H9 (cell line): ENCODE results near the gene FBXO34. TPM values are rescaled to one million over a fixed set of nuclear protein-coding genes. Genes with fewer than 3 reads are reported as not detected.

ENCODE experiments used
- DNase-seq: peaks from one replicate; pipeline ENCODE4 v3.0.0-alpha.2; 2017
- H2AFZ ChIP-seq: one replicate; pipeline ENCODE4 v1.6.1; 2013; ENCODE audit warnings: mild to moderate bottlenecking, low read length, control low read depth, moderate library complexity
- H2AK5ac ChIP-seq: 2 replicates; pipeline ENCODE4 v1.6.1; 2013; ENCODE audit warnings: low read length, control low read depth, mixed read lengths; ENCODE audit not compliant: insufficient read length
- H2BK120ac ChIP-seq: one replicate; pipeline ENCODE4 v1.6.1; 2013; ENCODE audit warnings: low read depth, mild to moderate bottlenecking, low read length, control low read depth, inconsistent platforms; ENCODE audit not compliant: poor library complexity, severe bottlenecking
- H2BK12ac ChIP-seq: 2 replicates; pipeline ENCODE4 v1.6.1; 2013; ENCODE audit warnings: low read length, control low read depth, mixed read lengths, low read depth; ENCODE audit not compliant: insufficient read length
- H2BK15ac ChIP-seq: 2 replicates; pipeline ENCODE4 v1.6.1; 2013; ENCODE audit warnings: low read depth, low read length, control low read depth
- H2BK20ac ChIP-seq: one replicate; pipeline ENCODE4 v1.6.1; 2013; ENCODE audit warnings: low read depth, mild to moderate bottlenecking, low read length, control low read depth, inconsistent platforms; ENCODE audit not compliant: poor library complexity, severe bottlenecking
- H2BK5ac ChIP-seq: 2 replicates; pipeline ENCODE4 v1.6.1; 2013; ENCODE audit warnings: low read length, control low read depth, mixed read lengths; ENCODE audit not compliant: insufficient read length
- H3K14ac ChIP-seq: 2 replicates; pipeline ENCODE4 v1.6.1; 2013; ENCODE audit warnings: low read length, control low read depth; ENCODE audit not compliant: insufficient read depth
- H3K18ac ChIP-seq: 2 replicates; pipeline ENCODE4 v1.6.1; 2013; ENCODE audit warnings: low read depth, mild to moderate bottlenecking, mixed read lengths, low read length, control low read depth; ENCODE audit not compliant: insufficient read length
- H3K23ac ChIP-seq: 2 replicates; pipeline ENCODE4 v1.6.1; 2013; ENCODE audit warnings: low read length, control low read depth, mixed read lengths, low read depth; ENCODE audit not compliant: insufficient read length
- H3K23me2 ChIP-seq: 2 replicates; pipeline ENCODE4 v1.6.1; 2013; ENCODE audit warnings: low read depth, mild to moderate bottlenecking, mixed read lengths, low read length, control low read depth; ENCODE audit not compliant: insufficient read length, poor library complexity, severe bottlenecking
- H3K27ac ChIP-seq: 2 replicates; pipeline ENCODE4 v1.5.1; 2013; ENCODE audit warnings: low read length, control low read depth, mixed read lengths, low read depth; ENCODE audit not compliant: insufficient read length
- H3K27me3 ChIP-seq: 2 replicates; pipeline ENCODE4 v1.6.1; 2013; ENCODE audit warnings: low read length, control low read depth, inconsistent platforms; ENCODE audit not compliant: insufficient read depth
- H3K4ac ChIP-seq: 2 replicates; pipeline ENCODE4 v1.6.1; 2013; ENCODE audit warnings: low read depth, mild to moderate bottlenecking, control low read depth, inconsistent platforms, low read length, moderate library complexity
- H3K4me1 ChIP-seq: 2 replicates; pipeline ENCODE4 v1.6.1; 2013; ENCODE audit warnings: low read length, control low read depth, inconsistent platforms; ENCODE audit not compliant: insufficient read depth
- H3K4me2 ChIP-seq: 2 replicates; pipeline ENCODE4 v1.6.1; 2013; ENCODE audit warnings: low read length, control low read depth, mixed read lengths; ENCODE audit not compliant: insufficient read length, insufficient read depth
- H3K56ac ChIP-seq: 2 replicates; pipeline ENCODE4 v1.6.1; 2013; ENCODE audit warnings: low read depth, mild to moderate bottlenecking, mixed read lengths, low read length, control low read depth; ENCODE audit not compliant: insufficient read length
- H3K79me1 ChIP-seq: 2 replicates; pipeline ENCODE4 v1.6.1; 2013; ENCODE audit warnings: low read depth, mild to moderate bottlenecking, moderate library complexity, low read length, control low read depth, inconsistent platforms; ENCODE audit not compliant: insufficient read depth, poor library complexity, severe bottlenecking
- H3K79me2 ChIP-seq: 2 replicates; pipeline ENCODE4 v1.6.1; 2013; ENCODE audit warnings: low read length, control low read depth, inconsistent platforms; ENCODE audit not compliant: insufficient read depth
- H3K9ac ChIP-seq: 2 replicates; pipeline ENCODE4 v1.6.1; 2013; ENCODE audit warnings: low read length, control low read depth, mixed read lengths; ENCODE audit not compliant: insufficient read length; ENCODE audit errors: extremely low read depth
- H3K9me3 ChIP-seq: one replicate; pipeline ENCODE4 v1.6.1; 2013; ENCODE audit warnings: low read depth, low read length, inconsistent platforms; ENCODE audit not compliant: control insufficient read depth
- H3T11ph ChIP-seq: one replicate; pipeline ENCODE4 v1.6.1; 2013; ENCODE audit warnings: mild to moderate bottlenecking, low read length, control low read depth, inconsistent platforms
- H4K20me1 ChIP-seq: one replicate; pipeline ENCODE4 v1.6.1; 2013; ENCODE audit not compliant: control insufficient read depth, insufficient read length, insufficient read depth
- H4K5ac ChIP-seq: 2 replicates; pipeline ENCODE4 v1.6.1; 2013; ENCODE audit warnings: low read depth, mild to moderate bottlenecking, mixed read lengths, low read length, control low read depth; ENCODE audit not compliant: insufficient read length
- H4K8ac ChIP-seq: replicated peaks from 2 replicates; pipeline ENCODE4 v1.6.1; 2013; ENCODE audit warnings: low read length, control low read depth, mixed read lengths, low read depth; ENCODE audit not compliant: insufficient read length
- H4K91ac ChIP-seq: 2 replicates; pipeline ENCODE4 v1.6.1; 2013; ENCODE audit warnings: low read depth, mild to moderate bottlenecking, moderate library complexity, mixed read lengths, low read length, control low read depth; ENCODE audit not compliant: insufficient read length
- H3K27ac Mint-ChIP-seq, 3 experiments: 2 replicates in 2 of 3; 3 replicates in 1 of 3; pipeline ENCODE4 v1.8.0; 2020 to 2021; ENCODE audit warnings: mixed read lengths in 3 of 3, mild to moderate bottlenecking in 1 of 3, moderate library complexity in 1 of 3
- H3K27me3 Mint-ChIP-seq: 2 replicates; pipeline ENCODE4 v1.8.0; 2021; ENCODE audit warnings: low read depth, mild to moderate bottlenecking, moderate library complexity, mixed read lengths
- H3K36me3 Mint-ChIP-seq, 3 experiments: 2 replicates in 2 of 3; 3 replicates in 1 of 3; pipeline ENCODE4 v1.8.0; 2020 to 2021; ENCODE audit warnings: low read depth in 3 of 3, mixed read lengths in 3 of 3; ENCODE audit not compliant: insufficient read depth in 1 of 3
- H3K4me1 Mint-ChIP-seq, 2 experiments: 2 replicates each; pipeline ENCODE4 v1.8.0; 2020; ENCODE audit warnings: mixed read lengths in 2 of 2
- H3K4me3 Mint-ChIP-seq, 2 experiments: 2 replicates in 1 of 2; 3 replicates in 1 of 2; pipeline ENCODE4 v1.8.0; 2020 to 2021; ENCODE audit warnings: mild to moderate bottlenecking in 2 of 2, mixed read lengths in 2 of 2, moderate library complexity in 1 of 2
- H3K9me3 Mint-ChIP-seq, 2 experiments: 2 replicates in 1 of 2; 3 replicates in 1 of 2; pipeline ENCODE4 v1.8.0; 2020; ENCODE audit warnings: mild to moderate bottlenecking in 2 of 2, mixed read lengths in 2 of 2, moderate library complexity in 1 of 2
- WGBS: extraction: QIAGEN DNeasy Blood & Tissue Kit; methylation state at CpG from one replicate; pipeline ENCODE4 v1.1.7; 2013; ENCODE audit warnings: missing lambda C conversion rate, low lambda C conversion rate, mixed read lengths; ENCODE audit not compliant: insufficient read length; ENCODE audit errors: extremely low coverage; 5-methylcytosine and 5-hydroxymethylcytosine counted together
- total RNA-seq: library from RNA; stranded (reverse); gene quantifications from 2 replicates; pipeline ENCODE4 v1.2.1, GENCODE V29; 2021
- TF ChIP-seq, protein P1 (sequence below): fragments of 200-600 bp; sonication (generic); conservative IDR thresholded peaks from 3 replicates; pipeline ENCODE4 v1.8.0; 2021; ENCODE audit warnings: antibody characterized with exemption, mild to moderate bottlenecking

FBXO34 gene
- total RNA-seq, 1 experiment from 2014 or later = 12.0 TPM

GRCh38 chr14:55399183-55399582, 128.0 kb downstream of the FBXO34 start:
- Histone ChIP-seq H3K4me1 (no peaks in the 10 kb centered on the region), H2AK5ac (no peak overlapping the region), H3K4ac (no peak overlapping the region), H3K9ac (no peak overlapping the region), H2BK12ac (no peak overlapping the region), H3K79me1 (no peaks in the 10 kb centered on the region), H3K18ac (no peak overlapping the region), H4K8ac (no peak overlapping the region), H3T11ph (no peak overlapping the region), H3K23ac (no peak overlapping the region), H3K27ac (no peak overlapping the region), H3K27me3 (no peaks in the 10 kb centered on the region), H4K91ac (no peak overlapping the region), H3K79me2 (peaks cover 3% of the 10 kb centered on the region; the same call in 1 of the 2 replicates), H3K4me2 (no peak overlapping the region), H4K5ac (no peak overlapping the region), H3K56ac (no peak overlapping the region), H2BK120ac (no peak overlapping the region), H2BK15ac (no peak overlapping the region), H2BK20ac (no peak overlapping the region), H3K9me3 (no peaks in the 10 kb centered on the region), H2AFZ (no peak overlapping the region), H3K23me2 (no peaks in the 10 kb centered on the region), H2BK5ac (no peak overlapping the region), H3K14ac (no peak overlapping the region), H4K20me1 (no peaks in the 10 kb centered on the region)
- Mint-ChIP-seq H3K27me3 (no peaks in the 10 kb centered on the region), H3K36me3 (peaks cover 0 to 15% (median 11%) of the 10 kb centered on the region in 3 experiments; a peak in 5 of 7 replicates), H3K4me1 (no peaks in the 10 kb centered on the region), H3K9me3 (no peaks in the 10 kb centered on the region; a peak in 1 of 5 replicates), H3K27ac (no peak overlapping the region), H3K4me3 (no peak overlapping the region)
- DNase-seq = no peak
- no CpG with 5 or more reads among the region's 1 CpG for WGBS
- TF ChIP-seq, protein P1, sequence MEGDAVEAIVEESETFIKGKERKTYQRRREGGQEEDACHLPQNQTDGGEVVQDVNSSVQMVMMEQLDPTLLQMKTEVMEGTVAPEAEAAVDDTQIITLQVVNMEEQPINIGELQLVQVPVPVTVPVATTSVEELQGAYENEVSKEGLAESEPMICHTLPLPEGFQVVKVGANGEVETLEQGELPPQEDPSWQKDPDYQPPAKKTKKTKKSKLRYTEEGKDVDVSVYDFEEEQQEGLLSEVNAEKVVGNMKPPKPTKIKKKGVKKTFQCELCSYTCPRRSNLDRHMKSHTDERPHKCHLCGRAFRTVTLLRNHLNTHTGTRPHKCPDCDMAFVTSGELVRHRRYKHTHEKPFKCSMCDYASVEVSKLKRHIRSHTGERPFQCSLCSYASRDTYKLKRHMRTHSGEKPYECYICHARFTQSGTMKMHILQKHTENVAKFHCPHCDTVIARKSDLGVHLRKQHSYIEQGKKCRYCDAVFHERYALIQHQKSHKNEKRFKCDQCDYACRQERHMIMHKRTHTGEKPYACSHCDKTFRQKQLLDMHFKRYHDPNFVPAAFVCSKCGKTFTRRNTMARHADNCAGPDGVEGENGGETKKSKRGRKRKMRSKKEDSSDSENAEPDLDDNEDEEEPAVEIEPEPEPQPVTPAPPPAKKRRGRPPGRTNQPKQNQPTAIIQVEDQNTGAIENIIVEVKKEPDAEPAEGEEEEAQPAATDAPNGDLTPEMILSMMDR = no peak
